BLaER1 (cell line): ENCODE data around the gene TMC8.
"Not testable (repeated sequence)": the region's sequence is repeated elsewhere in the genome, so short reads cannot be mapped to it uniquely, and the experiment has no call there.

Experiments
- H3K27ac ChIP-seq: shearing (Covaris generic); formaldehyde crosslinking; 2 replicates; pipeline ENCODE4 v1.8.1; 2022
- H3K27me3 ChIP-seq: shearing (Covaris generic); formaldehyde crosslinking; 2 replicates; pipeline ENCODE4 v1.8.1; 2022
- H3K36me3 ChIP-seq: shearing (Covaris generic); formaldehyde crosslinking; 2 replicates; pipeline ENCODE4 v1.8.1; 2022
- H3K4me1 ChIP-seq: shearing (Covaris generic); formaldehyde crosslinking; 2 replicates; pipeline ENCODE4 v1.8.1; 2022
- H3K4me2 ChIP-seq: shearing (Covaris generic); formaldehyde crosslinking; 2 replicates; pipeline ENCODE4 v1.8.1; 2022
- H3K4me3 ChIP-seq: shearing (Covaris generic); formaldehyde crosslinking; 2 replicates; pipeline ENCODE4 v1.8.1; 2022
- H3K9ac ChIP-seq: shearing (Covaris generic); formaldehyde crosslinking; 2 replicates; pipeline ENCODE4 v1.8.1; 2022
- H3K9me3 ChIP-seq: shearing (Covaris generic); formaldehyde crosslinking; 2 replicates; pipeline ENCODE4 v1.8.1; 2022
- H4K20me1 ChIP-seq: shearing (Covaris generic); formaldehyde crosslinking; 2 replicates; pipeline ENCODE4 v1.8.1; 2022
- Cebpa-rat ChIP-seq: shearing (Covaris generic); IDR thresholded peaks from 2 replicates; pipeline ENCODE4 v1.8.1; 2022

TMC8 gene

GRCh38 chr17:78133179-78133951, 2.8 kb downstream of the TMC8 start:
- peak overlapping the region; percentile 79 for H3K9ac ChIP-seq
- H3K36me3 ChIP-seq = peaks cover 31% of the 10 kb centered on the region
- peak overlapping the region; percentile 100 for H3K4me2 ChIP-seq
- H3K9me3 ChIP-seq = no peaks in the 10 kb centered on the region
- H4K20me1 ChIP-seq = peaks cover 31% of the 10 kb centered on the region
- peak overlapping the region; percentile 93 for H3K4me3 ChIP-seq
- H3K27me3 ChIP-seq = no peaks in the 10 kb centered on the region
- no peak for TF ChIP-seq Cebpa-rat
- peaks cover 87% of the 10 kb centered on the region for H3K4me1 ChIP-seq
- H3K27ac ChIP-seq = peak overlapping the region; percentile 94

- Histone ChIP-seq H3K36me3 (peaks cover 31% of the 10 kb centered on the region), H3K9me3 (no peaks in the 10 kb centered on the region), H3K4me3 (peak overlapping the region; percentile 93), H3K9ac (peak overlapping the region; percentile 79), H3K4me2 (peak overlapping the region; percentile 100), H3K4me1 (peaks cover 91% of the 10 kb centered on the region), H3K27me3 (no peaks in the 10 kb centered on the region), H4K20me1 (peaks cover 31% of the 10 kb centered on the region), H3K27ac (peak overlapping the region; percentile 94)
- no peak for TF ChIP-seq Cebpa-rat
Measured at GRCh38 chr17:78133971-78134898, 3.7 kb downstream of the TMC8 start.

GRCh38 chr17:78134899-78135385, 4.4 kb downstream of the TMC8 start:
- peaks cover 31% of the 10 kb centered on the region for H3K36me3 ChIP-seq
- peaks cover 31% of the 10 kb centered on the region for H4K20me1 ChIP-seq
- no peaks in the 10 kb centered on the region for H3K27me3 ChIP-seq
- TF ChIP-seq Cebpa-rat = no peak
- no peaks in the 10 kb centered on the region for H3K9me3 ChIP-seq
- peak overlapping the region; percentile 100 for H3K4me2 ChIP-seq
- H3K9ac ChIP-seq = no peak overlapping the region
- H3K4me1 ChIP-seq = peaks cover 90% of the 10 kb centered on the region
- peak overlapping the region; percentile 59 for H3K27ac ChIP-seq
- no peak overlapping the region for H3K4me3 ChIP-seq

- no peak overlapping the region for H3K4me3 ChIP-seq
- no peak overlapping the region for H3K4me2 ChIP-seq
- TF ChIP-seq Cebpa-rat = no peak
- peaks cover 31% of the 10 kb centered on the region for H4K20me1 ChIP-seq
- no peak overlapping the region for H3K9ac ChIP-seq
- peaks cover 87% of the 10 kb centered on the region for H3K4me1 ChIP-seq
- peaks cover 31% of the 10 kb centered on the region for H3K36me3 ChIP-seq
- no peaks in the 10 kb centered on the region for H3K9me3 ChIP-seq
- no peak overlapping the region for H3K27ac ChIP-seq
- no peaks in the 10 kb centered on the region for H3K27me3 ChIP-seq
Measured at GRCh38 chr17:78135858-78136500, 5.4 kb downstream of the TMC8 start.

- peak overlapping the region; percentile 47 for H3K4me2 ChIP-seq
- H3K27ac ChIP-seq = peak overlapping the region; percentile 53
Measured at GRCh38 chr17:78137392-78138203, 7.0 kb downstream of the TMC8 start.

GRCh38 chr17:78138204-78139060, 7.9 kb downstream of the TMC8 start:
- no peak overlapping the region; the same call in 1 of the 2 replicates for H3K27ac ChIP-seq

More at GRCh38 chr17:78137392-78138203, 7.0 kb downstream of the TMC8 start:
- H3K4me3 ChIP-seq = no peak overlapping the region
- H3K4me1 ChIP-seq = peaks cover 87% of the 10 kb centered on the region
- H3K36me3 ChIP-seq = peaks cover 31% of the 10 kb centered on the region
- peaks cover 26% of the 10 kb centered on the region for H4K20me1 ChIP-seq
- no peak overlapping the region for H3K9ac ChIP-seq
- H3K27me3 ChIP-seq = no peaks in the 10 kb centered on the region
- no peak for TF ChIP-seq Cebpa-rat
- no peaks in the 10 kb centered on the region for H3K9me3 ChIP-seq

GRCh38 chr17:78139861-78140168, 9.2 kb downstream of the TMC8 start:
- H3K27ac ChIP-seq, H4K20me1 ChIP-seq, H3K4me3 ChIP-seq, H3K27me3 ChIP-seq, H3K9me3 ChIP-seq, H3K9ac ChIP-seq: not testable (repeated sequence)
- Histone ChIP-seq H3K36me3 (peaks cover 26% of the 10 kb centered on the region), H3K4me2 (peak overlapping the region; percentile 17; the same call in 1 of the 2 replicates), H3K4me1 (peaks cover 74% of the 10 kb centered on the region)

More at GRCh38 chr17:78138204-78139060, 7.9 kb downstream of the TMC8 start:
- no peak for TF ChIP-seq Cebpa-rat
- Histone ChIP-seq H3K9me3 (no peaks in the 10 kb centered on the region), H3K9ac (no peak overlapping the region), H3K4me3 (no peak overlapping the region), H4K20me1 (peaks cover 18% of the 10 kb centered on the region), H3K36me3 (peaks cover 31% of the 10 kb centered on the region), H3K4me1 (peaks cover 78% of the 10 kb centered on the region), H3K27me3 (no peaks in the 10 kb centered on the region), H3K4me2 (peak overlapping the region; percentile 47)
